ENCODE results near the gene GATA1. TPM values are rescaled to one million over a fixed set of nuclear protein-coding genes. Genes with fewer than 3 reads are reported as not detected.

The GATA1 gene
- not detected for total RNA-seq (2021; fragmentation: NEBNext Ultra II Directional; extraction: Animal tissue kit (Norgen Biotek cat#: 25700))
- long read RNA-seq = 0 reads

DNA sequence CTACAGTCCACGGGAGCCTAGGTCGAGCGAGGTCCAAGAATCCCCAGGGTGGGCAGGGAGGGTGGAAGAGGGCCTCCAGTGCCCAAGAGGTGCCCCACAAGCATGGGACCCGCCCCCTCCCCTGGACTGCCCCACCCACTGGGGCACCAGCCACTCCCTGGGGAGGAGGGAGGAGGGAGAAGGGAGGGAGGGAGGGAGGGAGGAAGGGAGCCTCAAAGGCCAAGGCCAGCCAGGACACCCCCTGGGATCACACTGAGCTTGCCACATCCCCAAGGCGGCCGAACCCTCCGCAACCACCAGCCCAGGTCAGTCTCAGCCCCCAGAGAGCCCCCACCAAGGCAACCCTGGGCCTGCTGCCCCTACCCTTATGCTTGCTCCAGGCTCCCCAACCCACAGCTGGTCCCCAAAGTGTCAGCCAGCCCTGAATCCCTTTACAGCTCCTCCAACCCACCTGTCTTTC is at the start of gene GATA1:
Gene GATA1, plus strand, starts transcription at position 250 of the 460 bp plus-strand sequence. CDS start 4,520 bp downstream, outside the sequence.
- Mint-ChIP-seq H3K27me3 (ENCODE audit: insufficient read depth) (peaks cover 19% of the 10 kb centered on the region), H3K4me3 (no peak within 1 kb of the TSS), H3K27ac (no peak within 1 kb of the TSS), H3K9me3 (no peaks in the 10 kb centered on the region), H3K4me1 (ENCODE audit: low read depth) (no peaks in the 10 kb centered on the region), H3K36me3 (ENCODE audit: low read depth) (no peaks in the 10 kb centered on the region)
- TF ChIP-seq, protein P1, sequence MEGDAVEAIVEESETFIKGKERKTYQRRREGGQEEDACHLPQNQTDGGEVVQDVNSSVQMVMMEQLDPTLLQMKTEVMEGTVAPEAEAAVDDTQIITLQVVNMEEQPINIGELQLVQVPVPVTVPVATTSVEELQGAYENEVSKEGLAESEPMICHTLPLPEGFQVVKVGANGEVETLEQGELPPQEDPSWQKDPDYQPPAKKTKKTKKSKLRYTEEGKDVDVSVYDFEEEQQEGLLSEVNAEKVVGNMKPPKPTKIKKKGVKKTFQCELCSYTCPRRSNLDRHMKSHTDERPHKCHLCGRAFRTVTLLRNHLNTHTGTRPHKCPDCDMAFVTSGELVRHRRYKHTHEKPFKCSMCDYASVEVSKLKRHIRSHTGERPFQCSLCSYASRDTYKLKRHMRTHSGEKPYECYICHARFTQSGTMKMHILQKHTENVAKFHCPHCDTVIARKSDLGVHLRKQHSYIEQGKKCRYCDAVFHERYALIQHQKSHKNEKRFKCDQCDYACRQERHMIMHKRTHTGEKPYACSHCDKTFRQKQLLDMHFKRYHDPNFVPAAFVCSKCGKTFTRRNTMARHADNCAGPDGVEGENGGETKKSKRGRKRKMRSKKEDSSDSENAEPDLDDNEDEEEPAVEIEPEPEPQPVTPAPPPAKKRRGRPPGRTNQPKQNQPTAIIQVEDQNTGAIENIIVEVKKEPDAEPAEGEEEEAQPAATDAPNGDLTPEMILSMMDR (IDR thresholded peaks at IDR 0.05) = no peak
- no peak for DNase-seq

DNA sequence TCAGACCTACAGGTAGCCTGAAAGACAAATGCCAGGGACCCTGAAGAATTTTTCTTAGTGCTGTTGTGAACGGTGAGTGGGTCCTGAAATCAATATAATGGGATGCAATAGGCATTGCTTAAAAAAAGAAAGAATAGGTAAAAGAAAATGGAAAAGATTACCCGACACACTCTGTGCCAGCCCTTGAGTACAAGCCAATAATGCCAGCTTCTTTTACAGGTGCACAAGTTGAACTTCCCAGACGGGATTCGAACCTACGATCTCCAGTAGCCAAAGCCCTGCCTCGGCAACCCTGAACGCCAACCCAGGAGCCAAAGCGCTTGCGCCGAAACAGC is 49.5 kb upstream of the GATA1 start:
- Mint-ChIP-seq H3K27me3 (ENCODE audit: insufficient read depth) (no peaks in the 10 kb centered on the region), H3K9me3 (no peaks in the 10 kb centered on the region), H3K27ac (peak overlapping the region; percentile 94), H3K36me3 (ENCODE audit: low read depth) (no peaks in the 10 kb centered on the region), H3K4me3 (peak overlapping the region; percentile 92), H3K4me1 (ENCODE audit: low read depth) (peaks cover 18% of the 10 kb centered on the region)
- DNase-seq = no peak
- TF ChIP-seq, protein P1 (IDR thresholded peaks at IDR 0.05) = no peak

DNA sequence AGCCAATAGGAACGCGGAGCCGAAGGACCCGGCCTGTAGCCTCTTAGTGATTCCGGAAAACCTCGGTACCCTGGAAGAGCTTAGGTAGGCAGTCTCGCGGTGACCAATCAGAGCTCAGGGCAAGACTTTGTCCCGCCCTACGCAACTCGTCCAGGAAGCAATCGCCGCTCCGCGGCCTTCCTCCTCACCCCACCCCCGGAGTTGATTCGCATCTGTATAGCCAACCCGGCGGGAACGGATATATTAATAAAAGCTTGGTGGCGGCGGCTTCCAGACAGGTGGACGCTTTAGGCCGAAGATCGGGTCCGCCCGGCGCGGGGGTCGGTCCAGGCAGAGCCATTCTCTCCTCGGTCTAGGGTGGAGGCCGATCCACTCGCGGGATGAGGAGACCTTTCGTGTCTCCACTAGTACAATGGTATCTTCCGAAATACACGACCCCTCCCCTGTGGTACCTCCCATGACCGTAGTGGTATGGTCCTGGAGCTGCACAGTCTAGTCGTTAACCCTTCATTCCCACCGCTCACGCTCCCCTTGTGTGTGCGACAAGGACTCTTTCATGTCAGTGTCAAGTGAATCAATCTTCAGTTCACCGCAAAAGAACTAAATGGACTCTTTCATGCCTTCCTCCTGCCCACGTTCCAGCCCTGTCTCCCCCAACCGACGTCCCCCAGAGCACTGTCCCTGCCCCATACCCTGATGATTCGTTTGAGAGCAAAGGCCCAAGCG is 49.0 kb upstream of the GATA1 start:
- Mint-ChIP-seq H3K27me3 (ENCODE audit: insufficient read depth) (no peaks in the 10 kb centered on the region), H3K4me3 (peak overlapping the region; percentile 92), H3K4me1 (ENCODE audit: low read depth) (peaks cover 18% of the 10 kb centered on the region), H3K36me3 (ENCODE audit: low read depth) (no peaks in the 10 kb centered on the region), H3K27ac (peak overlapping the region; percentile 94), H3K9me3 (no peaks in the 10 kb centered on the region)
- DNase-seq = peak; percentile 95
- TF ChIP-seq, protein P1 (IDR thresholded peaks at IDR 0.05) = no peak

DNA sequence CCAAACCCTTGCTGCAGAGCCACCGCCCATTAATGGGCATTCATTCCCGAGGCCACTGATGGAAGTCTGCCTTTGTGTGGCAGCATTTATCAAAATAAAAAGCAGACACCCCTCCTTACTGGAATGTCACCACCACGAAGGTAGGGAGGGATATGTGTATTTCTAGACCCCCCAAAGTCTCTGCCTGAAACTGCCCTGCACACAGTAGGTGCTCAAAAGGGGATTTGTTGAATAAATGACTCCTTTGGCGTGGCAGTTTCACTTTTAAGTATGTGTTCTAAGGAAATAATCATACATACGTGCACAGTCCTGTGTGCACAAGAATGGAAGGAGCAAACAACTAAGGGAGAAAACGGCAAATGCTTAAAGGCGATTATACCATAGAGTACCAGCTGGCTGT is 48.5 kb upstream of the GATA1 start:
- no peaks in the 10 kb centered on the region for H3K9me3 Mint-ChIP-seq
- TF ChIP-seq, protein P1 (IDR thresholded peaks at IDR 0.05) = no peak
- H3K4me3 Mint-ChIP-seq = peak overlapping the region; percentile 92
- peaks cover 18% of the 10 kb centered on the region for H3K4me1 Mint-ChIP-seq (ENCODE audit: low read depth)
- DNase-seq = no peak
- H3K27me3 Mint-ChIP-seq (ENCODE audit: insufficient read depth) = no peaks in the 10 kb centered on the region
- H3K27ac Mint-ChIP-seq = peak overlapping the region; percentile 94
- no peaks in the 10 kb centered on the region for H3K36me3 Mint-ChIP-seq (ENCODE audit: low read depth)

DNA sequence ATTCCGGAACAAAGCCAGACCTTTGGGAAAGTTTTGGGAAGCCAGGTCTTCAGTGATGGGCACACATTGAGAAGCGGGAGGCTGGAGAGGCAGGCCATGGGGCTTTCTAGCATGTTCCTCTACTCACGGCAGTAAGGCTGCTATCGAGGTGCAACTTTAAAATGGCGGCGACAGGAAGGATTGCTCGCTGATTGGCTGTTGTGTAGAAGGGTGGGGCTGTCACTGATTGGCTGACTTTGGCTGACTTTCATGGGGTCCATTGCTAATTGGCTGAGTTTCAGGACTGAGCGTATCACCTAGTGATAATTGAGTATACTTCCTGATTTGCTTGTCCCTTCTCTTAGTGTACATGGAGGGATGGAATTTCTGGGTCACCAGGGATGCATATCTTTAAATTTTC is 44.6 kb upstream of the GATA1 start:
- Mint-ChIP-seq H3K27me3 (ENCODE audit: insufficient read depth) (no peaks in the 10 kb centered on the region; the same call in 1 of the 2 replicates), H3K4me1 (ENCODE audit: low read depth) (peaks cover 10% of the 10 kb centered on the region), H3K4me3 (no peak overlapping the region), H3K9me3 (no peaks in the 10 kb centered on the region), H3K36me3 (ENCODE audit: low read depth) (no peaks in the 10 kb centered on the region), H3K27ac (no peak overlapping the region)
- DNase-seq = no peak
- TF ChIP-seq, protein P1 (IDR thresholded peaks at IDR 0.05) = no peak
